Measurements from ENCODE around the gene GPR34.

GPR34 gene

GRCh38 chrX:41737065-41737464, 48.3 kb downstream of the GPR34 start:
- DNase-seq (ENCODE audit: low read depth), result no peak

DNA sequence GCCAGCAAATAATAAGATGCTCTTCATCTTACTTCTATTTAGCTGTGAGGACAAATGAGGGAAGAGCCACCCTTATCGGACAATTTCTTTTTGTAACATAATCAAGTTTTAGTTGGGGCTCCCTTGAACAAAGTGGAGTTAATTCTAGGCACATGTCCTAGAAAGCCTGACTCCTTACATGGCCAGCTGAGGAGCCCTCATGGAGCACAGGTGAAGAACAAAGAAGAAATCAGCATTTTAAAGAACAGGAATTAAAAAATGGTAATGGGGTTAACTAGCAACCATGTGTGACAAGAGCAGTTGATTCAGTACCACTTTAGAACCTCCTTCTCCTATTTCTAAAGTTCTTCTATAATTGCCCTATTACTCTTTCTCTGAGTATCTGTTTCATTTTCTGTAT, 51.1 kb downstream of the GPR34 start:
- DNase-seq (ENCODE audit: low read depth), result no peak
